ENCODE results near the gene COL23A1.

Gene COL23A1

DNA sequence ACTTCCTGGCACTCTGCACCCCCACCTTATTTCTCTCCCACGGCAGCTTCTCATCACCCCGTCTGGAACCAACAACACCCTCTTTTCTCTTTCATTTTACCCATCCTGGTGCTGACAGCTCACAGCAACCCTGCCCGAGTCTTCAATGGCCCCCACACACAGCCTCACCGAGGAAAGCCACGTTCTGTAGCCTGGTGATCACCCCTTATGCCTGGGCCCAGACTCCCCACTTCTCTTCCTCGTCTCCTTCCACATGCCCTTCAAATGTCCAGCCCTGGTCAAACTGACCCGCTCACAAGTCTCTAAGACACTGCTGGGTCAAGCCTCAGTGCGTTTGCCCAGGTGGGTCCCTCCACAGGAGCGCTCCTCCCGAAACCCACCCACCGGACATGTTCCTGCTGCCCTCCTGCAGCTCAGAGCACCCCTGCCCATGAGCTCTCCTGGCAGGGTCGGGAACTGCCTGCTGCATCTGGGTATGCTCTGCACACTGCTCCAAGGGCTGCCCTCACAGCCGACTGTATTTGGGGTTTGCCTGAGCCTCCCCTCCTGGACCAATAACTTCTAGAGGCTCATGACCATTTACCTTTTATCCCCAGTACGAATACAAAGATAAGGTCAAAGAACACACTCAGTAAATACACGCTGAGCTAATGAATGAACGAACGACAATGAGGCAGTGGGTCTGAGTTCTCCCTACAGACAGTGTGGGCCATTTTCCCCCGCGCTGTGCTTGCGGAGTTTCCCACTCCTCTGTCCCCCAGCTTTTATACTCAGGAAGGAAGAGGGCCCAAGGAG, 202.9 kb downstream of the COL23A1 start:
- FAIRE-seq: no peak

DNA sequence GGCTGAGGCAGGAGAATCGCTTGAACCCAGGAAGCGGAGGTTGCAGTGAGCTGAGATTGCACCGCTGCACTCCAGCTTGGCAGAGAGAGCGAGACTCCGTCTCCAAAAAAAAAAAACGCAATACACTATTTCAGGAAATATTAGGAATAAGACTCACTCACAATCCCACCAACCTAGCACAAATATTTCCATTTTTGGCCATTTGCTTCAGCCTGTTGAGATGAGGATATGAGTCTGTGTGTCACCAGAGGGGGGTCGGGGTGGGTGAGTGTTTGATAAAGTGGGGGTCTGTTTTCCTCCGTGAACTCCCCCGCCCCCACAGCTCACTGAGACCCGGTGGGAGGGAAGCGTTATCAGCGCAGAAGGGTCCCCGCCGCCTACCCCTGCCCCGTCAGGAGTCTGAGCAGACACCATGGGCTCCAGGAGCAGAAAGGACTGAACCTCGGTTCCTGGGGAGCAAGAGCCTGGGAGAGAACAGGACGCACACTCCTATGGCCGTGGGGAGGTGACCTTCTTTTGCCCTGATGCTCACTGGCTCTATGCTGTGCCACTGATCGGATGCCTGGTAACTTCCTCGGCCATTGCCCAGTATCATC, 203.8 kb downstream of the COL23A1 start:
- no peak for FAIRE-seq

DNA sequence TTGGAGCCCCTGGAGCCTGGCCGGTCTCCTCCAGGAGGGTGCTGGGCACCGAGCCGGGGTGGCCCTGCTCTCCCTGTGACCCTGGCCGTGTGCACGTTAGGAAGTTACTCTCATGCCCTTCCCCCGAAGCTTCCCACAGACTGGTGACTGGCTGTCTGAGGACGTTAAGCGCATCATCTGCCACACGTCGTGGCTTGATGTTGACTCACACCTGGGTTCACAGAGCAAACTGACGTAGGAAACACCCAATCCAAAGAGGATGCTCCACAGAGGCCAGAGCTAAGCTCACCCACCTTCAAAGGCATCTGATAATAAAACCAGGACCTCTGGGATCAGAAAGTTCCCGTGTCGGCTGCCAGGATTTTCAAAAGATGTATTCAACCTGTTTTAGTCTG, 204.7 kb downstream of the COL23A1 start:
- no peak for FAIRE-seq

DNA sequence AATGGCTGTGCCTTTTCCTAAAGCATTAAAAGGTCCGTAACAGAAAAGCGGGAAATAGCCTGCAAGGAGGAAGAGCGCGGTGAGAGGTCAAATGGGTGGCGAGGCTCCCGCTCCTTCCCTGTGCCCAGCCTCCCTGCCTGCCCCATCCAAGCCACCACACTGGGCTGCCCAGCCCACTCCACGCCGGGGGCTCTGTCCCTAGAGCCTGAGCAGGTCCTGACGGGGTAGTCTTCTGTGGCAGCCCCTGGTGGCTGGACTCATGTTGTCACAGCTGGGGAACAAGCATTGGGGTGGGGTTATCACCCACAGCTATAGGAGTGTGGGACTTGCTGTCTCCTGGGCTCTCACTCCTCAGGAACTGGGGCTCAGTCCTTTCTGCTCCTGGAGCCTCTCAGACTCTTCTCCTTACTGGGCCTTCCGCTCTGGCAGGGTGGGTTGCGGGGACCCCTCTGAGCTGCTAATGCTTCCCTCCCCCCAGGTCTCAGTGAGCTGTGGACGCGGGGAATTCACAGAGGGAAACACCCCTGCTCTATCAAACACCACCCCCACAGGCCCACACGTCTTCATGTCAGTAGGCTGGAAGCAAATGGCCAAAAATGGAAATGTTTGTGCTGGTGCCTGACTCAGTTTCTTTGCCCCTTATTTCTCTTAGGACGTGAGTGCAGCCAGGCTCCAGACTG, 205.2 kb downstream of the COL23A1 start:
- no peak for FAIRE-seq

DNA sequence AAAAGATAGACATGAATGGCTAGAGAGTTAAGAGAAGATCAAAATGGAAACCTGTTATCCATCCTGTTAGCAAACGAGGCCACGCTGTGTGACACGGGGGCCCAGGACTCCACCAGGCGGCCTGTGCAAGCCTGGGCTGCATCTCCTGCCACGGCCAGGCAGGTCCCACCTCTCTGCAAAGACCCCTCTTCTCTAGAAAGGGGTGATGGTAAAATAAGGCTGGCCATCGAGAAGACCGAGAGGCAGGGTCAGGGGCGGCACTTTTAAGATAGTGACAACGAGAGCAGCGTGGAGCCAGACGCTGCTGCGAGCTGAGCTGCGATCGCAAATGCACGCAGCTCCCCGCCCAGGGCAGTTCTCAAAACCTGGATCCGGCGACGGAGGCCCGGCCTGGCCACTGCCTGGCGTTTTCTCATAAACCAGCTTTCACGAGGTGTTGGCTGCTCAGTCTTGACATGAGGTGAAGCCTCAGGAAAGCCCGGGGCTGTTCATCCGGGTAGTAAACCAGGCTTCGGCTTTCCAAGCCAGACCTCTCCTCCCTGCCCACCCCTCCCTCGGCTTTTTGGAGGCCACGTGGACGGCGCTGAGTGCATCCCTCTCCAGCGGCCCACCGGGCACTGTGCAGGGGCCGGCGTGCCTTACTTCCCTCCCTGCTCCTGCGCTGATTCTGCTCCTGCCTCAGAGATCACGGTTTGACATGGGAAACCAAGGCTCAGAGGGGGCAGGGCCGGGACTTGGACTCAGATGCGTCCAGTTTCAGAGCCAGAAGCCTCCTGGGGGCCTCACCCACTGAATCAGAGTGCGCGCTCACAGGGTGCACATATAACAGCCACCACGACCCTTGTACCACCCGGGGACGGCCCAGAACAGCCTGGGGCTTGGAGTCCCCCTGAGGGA, 206.0 kb downstream of the COL23A1 start:
- FAIRE-seq: no peak

DNA sequence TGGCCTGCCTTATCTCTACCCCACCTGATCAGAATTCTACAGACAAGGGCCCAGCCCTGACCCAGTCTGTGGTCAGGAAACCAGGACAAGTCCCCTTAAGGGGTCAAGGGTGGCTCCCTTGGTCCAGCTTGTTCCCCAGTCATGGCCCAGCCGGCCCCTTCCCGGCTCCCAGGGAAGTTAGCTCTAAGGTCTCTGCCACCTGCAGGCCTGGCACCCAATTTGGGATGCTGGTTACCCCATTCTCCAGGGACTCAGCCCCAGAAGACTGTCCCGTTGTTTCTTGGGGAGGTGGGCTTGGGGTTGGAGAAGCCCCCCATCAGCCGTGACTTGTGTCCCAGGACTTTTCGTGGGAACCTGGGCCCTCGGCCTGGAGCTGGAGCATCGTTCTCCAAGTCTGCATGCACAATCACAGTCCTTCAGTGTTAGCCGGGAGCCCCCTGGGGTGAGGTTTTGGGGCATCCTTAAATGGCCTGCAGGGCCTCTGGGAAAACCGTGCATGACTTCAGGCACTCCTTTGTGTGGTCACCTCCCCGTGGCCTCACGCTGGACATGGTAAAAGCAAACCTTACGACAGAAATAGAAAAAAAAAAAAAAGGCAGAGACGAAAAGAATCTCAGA, 206.8 kb downstream of the COL23A1 start:
- no peak for FAIRE-seq

DNA sequence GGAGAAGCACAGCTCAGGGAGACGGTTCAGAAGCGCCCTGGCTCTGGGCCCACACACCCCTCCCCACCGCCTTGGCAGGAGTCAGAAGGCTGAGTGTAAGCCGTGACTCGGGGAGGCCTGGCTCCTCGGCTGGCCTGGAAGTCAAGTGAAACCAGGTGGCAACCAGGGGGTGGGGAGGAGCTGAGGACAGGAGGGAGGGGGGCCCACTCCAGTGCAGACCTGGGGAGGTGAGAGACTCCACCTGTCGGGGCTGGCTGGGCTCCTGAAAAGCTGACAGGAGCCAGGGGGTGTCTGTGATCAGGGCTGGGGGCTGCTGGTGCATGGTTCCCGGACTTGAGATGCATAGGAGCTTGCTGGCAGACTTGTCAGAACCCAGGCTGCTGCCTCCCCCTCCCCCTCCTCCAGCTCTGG, 207.4 kb downstream of the COL23A1 start:
- no peak for FAIRE-seq

DNA sequence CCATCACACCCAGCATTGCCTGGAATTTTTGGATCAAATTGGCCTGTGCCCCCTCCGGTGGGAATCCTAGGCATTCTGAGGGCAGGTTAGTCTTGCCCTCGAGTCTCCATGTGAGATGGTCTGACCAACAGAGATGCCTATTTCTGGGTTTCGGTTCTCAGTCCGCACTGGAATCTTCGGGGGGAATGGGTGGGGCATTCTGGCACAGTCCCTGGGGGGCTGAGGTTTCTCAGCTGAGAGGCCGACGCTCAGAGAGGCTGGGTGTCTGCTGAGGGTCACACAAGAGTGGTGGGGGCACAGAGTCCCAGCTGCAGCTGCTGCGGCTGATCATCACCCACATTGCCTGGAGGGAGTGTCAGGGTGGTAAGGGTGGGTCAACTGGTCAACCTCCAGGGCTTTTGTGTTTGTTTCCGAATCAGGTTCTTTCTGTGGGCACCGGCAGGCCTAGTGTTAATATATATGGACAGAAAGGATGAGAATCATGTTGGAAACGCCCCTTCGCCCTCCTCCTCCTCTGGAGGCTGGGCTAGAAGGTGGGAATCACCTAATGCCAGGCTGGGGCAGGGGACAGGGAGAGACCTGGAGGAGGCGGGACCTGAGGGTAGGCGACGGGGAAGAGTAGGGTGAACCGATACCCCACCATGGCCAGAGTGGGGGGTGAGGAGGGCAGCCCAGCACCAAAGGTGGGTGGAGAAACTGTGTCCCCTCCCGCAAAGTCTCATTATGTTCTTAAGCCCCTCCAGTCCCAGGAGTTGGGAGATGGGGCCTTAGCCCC, 208.1 kb downstream of the COL23A1 start:
- no peak for FAIRE-seq

DNA sequence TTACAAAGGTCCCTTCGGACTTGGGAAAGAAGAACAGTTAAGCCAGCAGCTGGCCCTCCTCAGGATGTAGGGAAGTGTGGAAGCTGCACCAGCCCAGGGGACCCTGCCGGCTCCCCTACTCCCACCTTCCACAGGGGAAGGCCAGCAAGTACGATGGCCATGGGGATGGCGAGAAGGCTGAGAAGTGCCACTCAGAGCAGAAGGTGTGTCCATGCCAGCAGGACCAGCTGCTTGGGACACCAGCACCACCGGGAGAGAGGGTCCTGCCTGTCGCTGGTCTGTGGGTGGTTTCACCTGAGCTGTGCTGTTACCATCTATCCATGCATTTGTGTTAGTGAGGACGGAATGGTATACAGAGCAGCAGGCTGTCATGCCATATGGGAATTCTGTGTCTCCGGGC, 209.0 kb downstream of the COL23A1 start:
- no peak for FAIRE-seq

DNA sequence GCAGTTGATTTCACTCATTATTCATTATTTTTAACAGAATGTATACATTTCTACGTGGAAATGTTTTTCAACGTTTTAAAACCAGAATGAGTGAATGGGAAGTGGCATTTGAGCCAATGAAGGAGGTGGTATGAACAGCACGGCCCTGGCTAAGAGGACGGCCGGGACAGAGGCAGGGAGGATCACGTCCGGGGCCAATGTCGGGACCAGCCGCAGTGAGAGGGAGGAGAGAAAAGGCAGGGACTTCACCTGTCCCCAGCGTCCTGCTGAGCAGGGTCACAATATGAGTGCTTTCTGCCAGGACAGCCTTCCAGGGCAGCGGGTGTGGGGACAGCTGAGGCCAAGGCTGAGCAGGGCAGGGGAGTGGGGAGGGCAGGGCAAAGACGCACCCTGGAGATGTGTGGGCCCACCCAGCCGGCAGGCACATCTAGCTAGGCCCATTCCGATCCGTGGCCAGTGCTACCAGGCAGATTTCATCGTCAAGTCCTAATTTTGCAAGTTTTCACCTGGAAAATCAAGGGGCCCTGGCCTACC, 209.6 kb downstream of the COL23A1 start:
- FAIRE-seq: no peak

DNA sequence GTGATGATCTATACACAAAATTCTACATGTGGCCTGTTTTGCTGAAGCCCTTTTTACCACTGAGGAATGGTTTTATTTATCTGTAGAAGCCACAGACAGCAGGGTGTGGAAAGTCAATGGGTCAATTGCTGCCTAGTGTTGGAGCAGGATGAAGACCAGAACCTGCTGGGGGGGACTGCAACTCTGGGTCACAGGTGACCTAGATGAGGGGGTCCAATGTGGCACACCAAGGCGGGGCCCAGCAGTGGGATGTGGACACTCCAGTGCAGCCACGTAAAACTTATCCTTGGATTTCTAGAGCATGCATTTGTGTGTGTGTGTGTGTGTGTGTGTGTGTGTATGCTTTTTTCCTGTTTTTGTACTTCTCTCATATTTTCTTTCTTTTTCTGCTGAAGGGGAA, 210.1 kb downstream of the COL23A1 start:
- no peak for FAIRE-seq

DNA sequence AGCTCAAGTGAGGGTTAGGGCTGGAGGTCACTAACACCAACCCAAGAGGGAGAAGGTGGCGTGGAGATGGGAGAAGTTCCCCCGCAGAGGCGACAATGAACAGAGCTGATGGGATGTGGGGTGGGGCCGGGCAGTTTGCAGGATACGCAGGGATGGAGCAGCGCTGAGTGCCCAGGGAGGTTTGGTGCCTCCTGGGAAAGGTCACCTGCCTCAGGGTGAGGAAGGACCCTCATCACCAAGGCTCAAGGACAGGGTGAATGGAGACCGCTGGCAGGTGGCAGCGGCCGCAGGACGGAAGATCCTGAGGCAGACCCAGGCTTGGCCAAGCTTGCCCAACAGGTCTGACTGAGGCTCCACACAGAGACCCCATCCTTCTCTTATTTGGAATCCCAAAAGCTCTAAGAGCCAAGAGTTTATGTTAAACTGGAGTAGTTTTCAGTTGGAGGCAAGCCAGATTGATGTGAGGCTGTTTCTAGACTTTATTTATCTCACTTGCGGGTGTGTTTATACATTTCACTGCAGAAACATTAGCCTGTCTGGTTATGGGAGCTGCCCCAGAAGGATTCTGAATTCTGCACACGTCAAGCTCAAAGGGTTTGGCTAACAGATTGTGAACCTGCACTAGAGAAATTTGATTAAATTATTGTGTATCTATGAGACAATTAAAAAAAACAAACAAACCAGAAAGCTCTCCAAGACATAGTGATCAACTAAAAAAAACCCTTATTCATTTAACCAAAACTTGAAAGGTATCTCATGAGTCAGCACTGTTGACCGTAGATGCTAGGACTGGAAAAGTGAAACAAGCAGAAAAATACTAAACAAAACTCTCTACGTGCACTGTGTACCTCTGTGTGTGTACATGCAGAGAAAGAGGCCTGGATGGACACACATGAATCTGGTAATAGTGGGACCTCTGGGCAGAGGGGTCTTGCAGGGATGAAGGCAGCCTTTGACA, 211.4 kb downstream of the COL23A1 start:
- FAIRE-seq: no peak

DNA sequence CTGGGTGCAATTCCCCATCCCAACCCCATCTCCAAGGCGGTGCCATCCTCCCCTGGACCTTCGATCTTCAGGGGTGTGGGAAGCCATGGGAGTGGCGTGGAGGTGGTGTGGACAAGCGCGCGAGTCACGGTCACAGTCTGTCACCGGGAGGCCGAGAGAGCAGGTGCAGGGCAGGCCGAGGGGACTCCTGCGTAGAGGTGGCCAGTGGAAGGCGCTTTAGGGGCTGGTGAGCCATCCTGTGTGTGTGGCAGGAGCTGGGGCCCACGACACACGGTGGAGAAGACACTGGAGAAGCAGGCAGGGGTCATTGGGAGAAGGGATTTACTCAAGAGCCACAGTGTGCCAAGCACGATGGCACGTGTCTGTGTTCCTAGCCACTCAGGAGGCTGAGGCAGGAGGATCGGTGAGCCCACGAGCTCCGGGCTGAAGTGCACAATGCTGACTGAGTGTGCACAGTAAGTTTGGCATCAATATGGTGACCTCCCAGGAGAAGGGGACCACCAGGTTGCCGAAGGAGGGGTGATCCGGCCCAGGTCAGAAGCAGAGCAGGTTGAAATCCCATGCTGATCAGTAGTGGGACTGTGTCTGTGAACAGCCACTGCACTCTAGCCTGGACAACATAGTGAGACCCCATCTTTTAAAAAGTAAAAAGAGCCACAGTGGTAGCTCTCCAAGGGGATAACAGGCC, 212.5 kb downstream of the COL23A1 start:
- no peak for FAIRE-seq

DNA sequence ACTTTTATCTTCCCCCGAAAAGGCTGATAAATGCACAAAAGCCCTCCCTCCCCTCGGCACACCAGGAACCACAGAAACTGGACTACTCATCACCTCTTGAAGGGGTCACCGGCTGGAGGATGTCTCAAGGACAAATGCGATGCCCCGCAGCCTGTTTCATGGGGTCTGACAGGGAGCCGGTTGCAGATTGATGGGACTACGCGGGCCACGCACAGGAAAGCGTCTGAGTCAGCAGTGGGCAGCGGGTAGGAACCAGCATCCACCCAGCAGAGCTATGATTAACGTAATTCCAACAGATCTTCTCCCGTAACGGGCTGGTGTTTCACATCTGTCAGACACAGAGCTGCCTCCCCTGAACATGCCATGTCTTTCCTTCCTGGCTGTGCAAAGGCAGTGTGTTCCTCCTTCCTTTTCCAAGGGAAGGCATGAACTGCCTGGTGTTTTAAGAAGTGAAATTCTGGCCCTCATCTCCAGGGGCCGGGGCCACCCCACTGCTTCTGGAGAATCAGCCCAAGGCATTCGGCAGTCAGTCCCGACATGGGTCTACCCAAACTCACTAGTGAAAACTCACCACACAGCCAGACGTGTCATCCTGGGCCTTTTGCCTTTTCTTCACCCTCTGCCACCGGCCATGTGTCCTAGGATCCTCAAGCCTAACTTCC, 213.1 kb downstream of the COL23A1 start:
- FAIRE-seq: no peak

DNA sequence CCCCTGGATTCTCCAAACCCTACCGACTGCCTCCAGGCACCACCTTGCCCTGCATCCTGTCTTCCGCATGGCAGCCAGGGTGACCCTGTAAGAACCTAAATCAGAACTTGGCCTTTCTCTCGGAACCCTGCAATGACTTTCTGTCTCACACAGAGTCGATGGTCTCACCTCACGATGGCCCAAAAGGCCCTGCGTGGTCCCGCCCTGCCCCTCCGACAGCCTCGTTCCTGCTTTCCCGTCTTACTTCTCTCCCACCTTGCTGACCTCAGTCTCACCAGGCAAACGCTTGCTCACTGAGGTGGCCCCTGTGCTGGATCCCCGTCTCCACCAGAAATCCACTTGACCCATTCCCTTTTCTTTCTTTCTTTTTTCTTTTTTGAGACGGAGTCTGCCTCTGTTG, 214.8 kb downstream of the COL23A1 start:
- no peak for FAIRE-seq

DNA sequence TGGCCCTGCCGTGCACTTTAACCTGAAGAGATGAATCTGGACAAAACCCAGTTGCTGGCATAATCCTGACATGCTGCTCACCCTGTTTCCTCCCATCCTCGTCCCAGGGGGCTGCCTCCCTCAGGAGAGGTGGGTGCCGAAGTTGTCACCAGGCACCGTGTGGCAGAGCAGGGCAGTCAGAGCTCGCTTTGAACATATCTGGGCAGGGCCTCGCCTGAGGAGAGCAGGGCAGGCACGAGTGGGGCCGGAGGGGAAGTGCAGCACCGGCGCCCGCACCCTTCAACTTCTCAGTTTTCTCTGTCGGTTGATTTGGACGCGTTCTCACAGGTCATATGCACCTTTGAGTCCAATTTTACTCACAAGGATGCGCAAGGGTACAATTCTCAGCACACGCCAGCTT, 216.5 kb downstream of the COL23A1 start:
- FAIRE-seq: no peak

DNA sequence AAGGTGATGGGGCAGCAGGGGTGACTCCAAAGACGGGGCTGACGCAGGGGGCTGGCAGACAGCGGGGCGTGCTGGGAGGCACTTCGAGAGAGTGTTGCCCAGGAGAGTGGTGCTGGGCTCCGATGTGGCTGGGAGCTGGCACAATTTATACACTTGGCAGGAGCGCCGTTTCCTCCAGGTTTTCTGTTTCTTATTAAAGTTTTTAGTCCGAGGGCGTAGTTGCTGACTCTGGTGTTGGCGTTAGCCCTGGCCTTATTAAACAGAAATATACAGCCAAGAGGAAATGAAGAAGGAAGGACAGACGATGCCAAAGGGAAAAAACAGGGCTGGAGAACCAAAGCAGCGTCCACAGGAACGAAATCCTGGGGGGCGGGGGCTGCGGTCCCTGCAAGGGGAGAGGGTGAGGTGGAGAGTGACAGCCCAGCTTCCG, 218.0 kb downstream of the COL23A1 start:
- FAIRE-seq: no peak

DNA sequence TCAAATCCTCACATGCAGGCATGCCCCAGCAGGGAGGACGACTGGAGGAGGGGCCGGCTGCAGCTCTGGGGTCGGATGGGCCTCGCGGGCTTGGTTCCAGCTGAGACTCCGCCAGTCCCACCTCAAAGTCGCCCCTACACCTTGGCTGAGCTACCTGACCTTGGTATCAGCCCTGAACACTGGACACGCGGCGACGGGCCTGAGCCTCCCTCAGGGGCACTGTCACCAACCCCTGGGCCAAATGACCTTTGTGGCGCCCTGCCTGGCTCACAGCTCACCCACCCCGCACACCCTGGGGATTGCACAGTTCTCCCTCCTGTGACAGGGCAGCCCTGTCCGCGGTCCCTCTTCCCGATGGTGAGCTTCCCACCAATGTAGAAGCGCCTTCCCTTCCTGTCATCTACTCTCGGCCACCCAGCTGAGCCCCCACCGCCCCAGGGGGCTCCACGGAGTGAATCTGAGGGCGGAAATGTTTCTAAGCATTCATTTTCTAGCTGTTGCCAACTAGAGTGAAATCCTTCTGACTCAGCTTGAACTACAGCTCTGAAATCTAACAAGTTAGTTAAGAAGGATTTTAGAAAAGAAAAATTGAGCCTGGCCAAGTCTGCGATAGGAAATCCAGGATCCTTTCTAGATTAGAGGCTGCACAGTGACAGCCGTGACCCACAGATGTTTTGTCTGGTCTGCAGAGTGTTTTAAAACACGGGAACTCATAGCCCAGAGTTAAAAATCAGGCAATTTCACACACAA, 218.7 kb downstream of the COL23A1 start:
- no peak for FAIRE-seq

Measured in G401.6 (cell line).